Hepatocyte (in vitro differentiated cells): Measurements from ENCODE around the gene FAM161A.

ENCODE experiments used
- CTCF ChIP-seq: fragments of 200-600 bp; sonication (generic); IDR thresholded peaks from 2 replicates; pipeline ENCODE4 v1.5.1; 2016; ENCODE audit warnings: antibody characterized with exemption, mild to moderate bottlenecking; ENCODE audit not compliant: poor library complexity
- EZH2 ChIP-seq: fragments of 200-600 bp; sonication (generic); IDR thresholded peaks from 2 replicates; pipeline ENCODE4 v1.6.1; 2016; ENCODE audit warnings: antibody characterized with exemption, mild to moderate bottlenecking, borderline replicate concordance

GRCh38 chr2:61789807-61790602, 63.9 kb downstream of the FAM161A start:
- TF ChIP-seq EZH2 (no peak), CTCF (no peak)
